HL-60 (cell line): ENCODE results near the gene PC.

Experiments used
- CTCF ChIP-seq: IDR thresholded peaks from one replicate; pipeline ENCODE4 v1.5.1; 2011; ENCODE audit warnings: low read length, control low read depth, inconsistent platforms; ENCODE audit not compliant: insufficient read depth
- GABPA ChIP-seq: IDR thresholded peaks from 2 replicates; pipeline ENCODE4 v1.6.1; 2012; ENCODE audit warnings: low read depth
- POLR2AphosphoS5 ChIP-seq: IDR thresholded peaks from 2 replicates; pipeline ENCODE4 v1.6.1; 2012; ENCODE audit warnings: low read depth
- REST ChIP-seq: IDR thresholded peaks from 2 replicates; pipeline ENCODE4 v1.6.1; 2012; ENCODE audit warnings: low read depth; ENCODE audit not compliant: insufficient replicate concordance
- SPI1 ChIP-seq: IDR thresholded peaks from 2 replicates; pipeline ENCODE4 v1.6.1; 2012; ENCODE audit warnings: low read depth, mild to moderate bottlenecking, borderline replicate concordance

- TF ChIP-seq CTCF (no peak), POLR2AphosphoS5 (no peak), REST (no peak), GABPA (no peak), SPI1 (no peak)
Observed at GRCh38 chr11:66918741-66919140, 39.4 kb downstream of the PC start.
